ENCODE measurements around the gene DDX53. TPM values are rescaled to one million over a fixed set of nuclear protein-coding genes. Genes with fewer than 3 reads are reported as not detected.

Gene DDX53
- total RNA-seq, 1 experiment from 2014 or later = not detected

GRCh38 chrX:23048806-23049573 lies 49.2 kb downstream of the DDX53 start:
- no peak for DNase-seq (ENCODE audit: extremely low read depth, low read depth)

- no peak for DNase-seq (ENCODE audit: extremely low read depth, low read depth)
Measured at GRCh38 chrX:23052324-23052723, 52.6 kb downstream of the DDX53 start.

Data from NCI-H460 (cell line).